Bronchial epithelial cell (primary cell): ENCODE data around the gene ANKH. TPM values are rescaled to one million over a fixed set of nuclear protein-coding genes. Genes with fewer than 3 reads are reported as not detected.
A peak's percentile ranks its signal among the peaks of the same experiment; 100 is the strongest.

Experiments
- DNase-seq: peaks from one replicate; pipeline ENCODE4 v3.0.0-alpha.2; 2010; ENCODE audit warnings: low read depth
- FAIRE-seq: peaks from 2 replicates; lab custom pipeline; 2011; peaks lifted over from hg19 to GRCh38; lab: Jason Lieb, UNC
- H3K27me3 ChIP-seq: 2 replicates; pipeline ENCODE4 v1.5.1; 2011; ENCODE audit warnings: low read length; ENCODE audit not compliant: control insufficient read depth, insufficient read depth
- H3K36me3 ChIP-seq: 2 replicates; pipeline ENCODE4 v1.5.1; 2011; ENCODE audit warnings: low read length; ENCODE audit not compliant: control insufficient read depth, insufficient read depth
- H3K4me3 ChIP-seq: 2 replicates; pipeline ENCODE4 v1.5.1; 2011; ENCODE audit warnings: mild to moderate bottlenecking, low read depth, low read length, control low read depth
- CTCF ChIP-seq: IDR thresholded peaks from 2 replicates; pipeline ENCODE4 v1.5.1; 2011; ENCODE audit warnings: mild to moderate bottlenecking, moderate library complexity, low read length, control low read depth, inconsistent platforms; ENCODE audit not compliant: insufficient read depth, severe bottlenecking
- total RNA-seq: library from RNA; depleted of rRNA; stranded (reverse); fragments of >200 nt; gene quantifications from 2 replicates; pipeline ENCODE4 v1.2.1, GENCODE V29; 2014

ANKH gene
- total RNA-seq, 1 donor from 2014 or later: 12.9 TPM

GRCh38 chr5:14914193-14914592, 42.6 kb upstream of the ANKH start:
- TF ChIP-seq CTCF: no peak
- Histone ChIP-seq H3K36me3 (no peaks in the 10 kb centered on the region), H3K27me3 (no peaks in the 10 kb centered on the region), H3K4me3 (no peak overlapping the region)
- DNase-seq (no peak), FAIRE-seq (no peak)

GRCh38 chr5:14913096-14913495, 41.5 kb upstream of the ANKH start:
- Histone ChIP-seq H3K4me3 (no peak overlapping the region), H3K36me3 (no peaks in the 10 kb centered on the region), H3K27me3 (no peaks in the 10 kb centered on the region)
- TF ChIP-seq CTCF: no peak
- DNase-seq (no peak), FAIRE-seq (no peak)

GRCh38 chr5:14912206-14912605, 40.6 kb upstream of the ANKH start:
- no peak overlapping the region for H3K4me3 ChIP-seq
- no peak for FAIRE-seq
- no peak for DNase-seq
- no peaks in the 10 kb centered on the region for H3K27me3 ChIP-seq
- H3K36me3 ChIP-seq: no peaks in the 10 kb centered on the region
- TF ChIP-seq CTCF: no peak

GRCh38 chr5:14909369-14909768, 37.8 kb upstream of the ANKH start:
- no peaks in the 10 kb centered on the region for H3K27me3 ChIP-seq
- DNase-seq: no peak
- FAIRE-seq: no peak
- no peak for TF ChIP-seq CTCF
- no peaks in the 10 kb centered on the region for H3K36me3 ChIP-seq
- H3K4me3 ChIP-seq: no peak overlapping the region

- Histone ChIP-seq H3K27me3 (no peaks in the 10 kb centered on the region), H3K36me3 (no peaks in the 10 kb centered on the region), H3K4me3 (no peak overlapping the region)
- peak; percentile 23 for FAIRE-seq
- no peak for TF ChIP-seq CTCF
- peak; percentile 89 for DNase-seq
Observed at GRCh38 chr5:14908172-14908571, 36.6 kb upstream of the ANKH start.

GRCh38 chr5:14906628-14907027, 35.0 kb upstream of the ANKH start:
- Histone ChIP-seq H3K4me3 (no peak overlapping the region), H3K36me3 (no peaks in the 10 kb centered on the region), H3K27me3 (no peaks in the 10 kb centered on the region)
- FAIRE-seq (no peak), DNase-seq (no peak)
- TF ChIP-seq CTCF: no peak
